GM12892 (cell line): ENCODE measurements around the gene FTO.

ENCODE experiments used
- DNase-seq: peaks from one replicate; pipeline ENCODE4 v3.0.0; 2011; ENCODE audit not compliant: insufficient read length
- FAIRE-seq: peaks from 2 replicates; lab custom pipeline; 2011; peaks lifted over from hg19 to GRCh38; lab: Jason Lieb, UNC
- POLR2A ChIP-seq: IDR thresholded peaks from 2 replicates; pipeline ENCODE4 v1.6.1; 2011; ENCODE audit warnings: low read depth, low read length, control low read depth
- POLR2AphosphoS5 ChIP-seq: IDR thresholded peaks from 2 replicates; pipeline ENCODE4 v1.6.1; 2011; ENCODE audit warnings: low read depth, low read length, control low read depth
- TAF1 ChIP-seq: IDR thresholded peaks from 2 replicates; pipeline ENCODE4 v1.6.1; 2011; ENCODE audit warnings: low read depth, mild to moderate bottlenecking, control low read depth, low read length, borderline replicate concordance

Gene FTO

DNA sequence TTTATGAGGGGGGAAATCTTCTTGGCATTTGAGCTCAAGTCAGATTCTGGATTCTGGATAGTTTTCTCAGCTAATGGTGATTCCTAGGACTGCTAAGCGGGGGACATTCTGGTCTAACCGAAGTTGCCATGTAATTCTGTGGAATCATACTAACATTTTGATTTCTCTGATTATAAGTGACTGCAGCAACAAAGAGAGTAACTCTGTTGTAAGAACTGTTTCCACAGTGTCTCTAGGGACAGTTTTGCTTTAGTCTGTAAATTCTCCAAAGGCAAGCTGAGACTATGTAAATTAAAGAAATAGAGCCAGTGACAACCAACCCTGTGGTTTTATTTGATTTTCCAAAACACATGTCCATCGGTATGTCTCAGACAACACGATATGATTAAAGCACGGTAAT, 296.4 kb downstream of the FTO start:
- FAIRE-seq (no peak), DNase-seq (no peak)
- TF ChIP-seq POLR2AphosphoS5 (no peak), POLR2A (no peak), TAF1 (no peak)

DNA sequence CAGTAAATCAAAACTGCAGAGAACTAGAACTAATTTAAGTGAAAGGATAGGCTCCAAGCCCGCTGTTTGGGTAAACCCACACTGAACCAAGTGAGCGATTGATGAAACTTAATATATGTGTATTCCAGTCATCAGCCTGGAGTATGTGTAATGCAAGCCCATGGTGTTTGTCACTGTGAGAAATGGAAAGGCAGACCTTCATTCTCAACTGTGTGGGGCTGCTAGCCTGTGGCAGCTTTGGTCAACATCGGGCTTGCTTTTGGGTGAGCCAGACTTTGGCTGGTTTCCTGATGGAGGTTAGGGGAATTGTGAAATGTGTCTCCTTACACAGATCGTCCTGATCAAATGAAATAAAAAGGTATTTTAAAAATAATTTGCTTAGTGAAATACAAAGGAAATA, 302.7 kb downstream of the FTO start:
- TF ChIP-seq POLR2A (no peak), POLR2AphosphoS5 (no peak), TAF1 (no peak)
- FAIRE-seq (no peak), DNase-seq (no peak)

DNA sequence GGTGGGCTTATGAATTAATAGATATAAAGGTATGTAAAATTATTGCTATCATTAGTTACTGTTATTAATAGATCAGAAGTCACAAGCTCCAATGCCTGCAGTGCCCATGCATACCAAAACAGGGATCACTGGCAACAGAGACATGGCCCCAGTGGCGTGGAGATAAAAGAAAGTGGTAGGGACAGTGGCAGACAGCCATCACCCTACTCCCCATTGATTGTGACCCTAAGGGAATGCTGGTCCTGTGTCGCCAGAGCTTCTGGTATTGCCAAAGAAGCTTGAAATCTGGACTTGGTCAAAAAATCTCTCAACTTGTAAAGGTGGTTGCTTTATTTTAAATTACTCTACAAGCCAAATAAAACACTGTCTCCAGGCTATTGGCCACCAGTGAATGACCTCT, 303.5 kb downstream of the FTO start:
- DNase-seq (no peak), FAIRE-seq (no peak)
- TF ChIP-seq TAF1 (no peak), POLR2AphosphoS5 (no peak), POLR2A (no peak)

DNA sequence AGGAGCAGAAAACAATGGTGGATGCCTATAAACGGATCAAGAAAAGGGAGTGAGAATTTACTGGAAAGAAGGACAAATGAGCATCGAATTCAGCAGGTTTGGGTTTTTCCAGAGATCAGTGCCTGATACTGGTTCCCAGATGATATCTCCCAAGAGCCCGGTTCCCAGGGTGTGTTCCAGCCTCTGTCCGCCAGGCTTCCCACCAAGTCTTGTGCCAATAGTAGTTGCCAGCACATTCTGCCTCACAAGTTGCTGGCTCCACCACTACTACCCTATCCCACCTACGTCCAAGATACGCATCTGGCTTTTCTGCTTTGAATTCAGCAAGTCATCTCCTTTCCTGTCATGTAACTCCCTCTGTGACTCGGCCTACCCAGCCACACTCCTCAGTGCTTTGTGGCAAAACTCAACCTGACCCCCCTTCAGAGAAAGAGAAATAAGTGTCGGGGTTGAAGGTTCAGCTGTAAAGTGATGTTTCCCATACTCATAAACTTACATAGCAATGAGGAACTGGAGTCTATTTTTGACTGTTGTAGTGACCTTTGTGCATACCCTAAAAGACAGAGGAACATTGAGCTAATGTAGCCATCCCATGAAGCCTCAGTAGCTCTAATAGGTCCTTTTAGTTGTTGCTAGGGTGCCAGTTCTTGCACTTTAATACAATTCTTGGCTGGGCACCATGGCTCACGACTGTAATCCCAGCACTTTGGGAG, 305.7 kb downstream of the FTO start:
- DNase-seq = no peak
- TF ChIP-seq POLR2AphosphoS5 (no peak), TAF1 (no peak), POLR2A (no peak)
- no peak for FAIRE-seq

DNA sequence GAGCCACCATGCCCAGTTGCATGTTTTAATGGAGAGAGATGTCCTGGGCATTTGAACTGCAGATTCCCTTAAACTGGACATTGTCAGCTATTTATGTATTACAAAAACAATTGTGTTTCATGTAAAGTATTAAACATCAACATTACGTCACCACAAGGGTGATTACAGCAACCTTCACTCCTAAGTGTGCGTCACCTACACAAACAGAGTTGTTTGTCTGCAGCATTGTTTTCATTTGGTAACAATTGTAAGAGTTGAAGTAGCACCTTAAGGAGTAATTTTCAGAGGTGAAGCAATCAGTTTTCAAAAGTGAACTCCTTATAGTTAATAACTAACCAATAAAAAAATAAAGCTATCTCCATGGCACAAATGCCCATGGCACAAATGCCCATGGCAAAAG, 311.2 kb downstream of the FTO start:
- FAIRE-seq (no peak), DNase-seq (no peak)
- TF ChIP-seq POLR2A (no peak), POLR2AphosphoS5 (no peak), TAF1 (no peak)

DNA sequence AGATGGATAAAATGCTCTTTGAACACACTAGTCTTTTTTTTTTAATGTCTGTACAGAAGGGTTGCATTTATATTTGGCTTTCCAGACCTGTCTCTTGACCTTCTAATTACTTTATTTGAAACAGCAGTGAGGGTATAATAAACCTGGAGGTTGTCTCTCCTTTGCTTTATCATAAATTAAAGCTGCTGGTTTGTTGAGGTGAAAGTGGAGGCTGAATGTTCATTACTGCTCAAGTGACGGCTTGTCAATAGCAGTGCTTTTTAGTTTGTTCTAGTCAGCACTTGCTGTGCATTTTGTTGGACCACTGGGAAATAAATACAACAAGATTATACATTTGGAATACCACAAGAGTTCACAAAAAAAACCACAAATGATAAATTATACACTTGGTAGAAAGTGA, 318.4 kb downstream of the FTO start:
- no peak for DNase-seq
- no peak for FAIRE-seq
- TF ChIP-seq POLR2A = no peak
- TF ChIP-seq TAF1 = no peak
- TF ChIP-seq POLR2AphosphoS5 = no peak

DNA sequence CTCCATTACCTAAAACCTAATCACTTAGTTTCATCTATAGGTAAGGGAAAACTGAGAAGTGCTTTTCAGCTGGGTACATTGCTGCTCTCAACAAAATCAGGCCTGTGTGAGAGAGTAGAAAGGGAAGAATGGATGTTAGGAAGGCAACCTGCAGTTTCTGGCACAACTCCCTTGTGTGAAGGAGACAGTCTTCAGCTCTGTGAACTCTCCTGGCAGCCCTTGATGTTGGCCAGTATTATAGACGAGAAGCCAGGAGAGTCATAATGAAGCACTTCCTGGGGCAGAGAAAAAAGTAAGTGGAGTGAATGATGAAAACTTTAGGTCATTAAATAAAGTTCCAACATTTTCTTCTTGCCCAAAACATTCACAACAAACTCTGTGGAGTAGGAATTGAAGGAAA, 322.5 kb downstream of the FTO start:
- no peak for DNase-seq
- TF ChIP-seq POLR2A (no peak), TAF1 (no peak), POLR2AphosphoS5 (no peak)

DNA sequence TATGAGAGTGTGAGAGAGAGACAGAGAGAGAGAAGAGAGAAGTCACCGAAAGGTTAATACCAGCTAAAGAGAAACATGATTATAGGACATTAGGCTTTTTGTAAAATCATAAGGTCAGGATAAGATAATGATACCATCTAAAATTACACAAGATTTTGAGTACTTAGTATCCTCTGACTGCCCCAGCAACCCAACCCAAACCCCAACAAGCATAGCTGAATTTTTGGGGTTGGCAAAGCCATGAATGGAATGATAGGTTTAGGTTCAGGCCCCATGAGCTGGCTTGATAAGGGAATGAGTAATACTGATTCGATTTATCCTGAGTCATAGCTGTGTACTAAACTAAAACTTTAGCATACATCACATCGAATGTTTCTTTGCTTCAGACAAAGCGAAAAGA, 323.1 kb downstream of the FTO start:
- FAIRE-seq (no peak), DNase-seq (no peak)
- no peak for TF ChIP-seq POLR2A
- no peak for TF ChIP-seq POLR2AphosphoS5
- no peak for TF ChIP-seq TAF1

More for the DNA sequence above, 322.5 kb downstream of the FTO start:
- FAIRE-seq = no peak

DNA sequence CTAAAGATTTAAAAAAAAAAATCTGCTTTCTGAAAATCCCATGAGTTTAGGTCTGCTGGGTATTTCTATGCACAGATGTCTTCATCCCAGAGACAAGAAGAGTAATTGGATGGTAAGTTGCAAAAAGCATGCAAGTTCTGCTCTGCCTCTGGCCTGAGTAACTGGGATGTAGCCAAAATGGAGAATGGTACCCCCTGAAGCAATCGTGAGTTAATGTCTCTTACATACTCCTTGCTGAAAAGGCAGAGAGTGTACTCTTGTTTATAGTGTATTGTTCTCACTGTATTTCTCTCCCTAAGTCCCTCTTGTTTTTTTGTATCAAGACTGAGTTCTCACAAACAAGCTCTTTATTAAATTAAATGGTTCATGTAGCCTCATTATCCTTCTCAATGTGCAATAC, 323.6 kb downstream of the FTO start:
- FAIRE-seq (no peak), DNase-seq (no peak)
- TF ChIP-seq TAF1 = no peak
- no peak for TF ChIP-seq POLR2A
- TF ChIP-seq POLR2AphosphoS5 = no peak

DNA sequence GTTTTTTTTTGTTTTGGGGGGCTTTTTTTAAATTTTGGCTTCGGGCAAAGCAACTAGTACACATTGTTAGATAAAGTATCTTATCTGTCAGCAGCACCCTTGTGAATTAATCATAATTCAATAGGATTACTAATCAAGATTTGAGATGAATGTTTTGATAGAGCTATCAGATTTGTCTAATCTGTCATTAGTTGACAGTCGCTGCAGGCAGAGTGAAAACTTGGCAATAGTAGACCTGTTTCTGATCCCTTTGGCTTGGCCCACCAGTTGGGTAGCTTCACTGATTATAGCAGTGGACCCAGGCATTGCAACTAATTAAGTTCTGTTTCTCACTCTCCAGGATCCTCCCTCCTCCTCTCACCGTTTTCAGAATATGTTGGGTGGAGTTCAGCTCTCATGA, 324.0 kb downstream of the FTO start:
- TF ChIP-seq TAF1 (no peak), POLR2A (no peak), POLR2AphosphoS5 (no peak)
- FAIRE-seq (no peak), DNase-seq (no peak)

DNA sequence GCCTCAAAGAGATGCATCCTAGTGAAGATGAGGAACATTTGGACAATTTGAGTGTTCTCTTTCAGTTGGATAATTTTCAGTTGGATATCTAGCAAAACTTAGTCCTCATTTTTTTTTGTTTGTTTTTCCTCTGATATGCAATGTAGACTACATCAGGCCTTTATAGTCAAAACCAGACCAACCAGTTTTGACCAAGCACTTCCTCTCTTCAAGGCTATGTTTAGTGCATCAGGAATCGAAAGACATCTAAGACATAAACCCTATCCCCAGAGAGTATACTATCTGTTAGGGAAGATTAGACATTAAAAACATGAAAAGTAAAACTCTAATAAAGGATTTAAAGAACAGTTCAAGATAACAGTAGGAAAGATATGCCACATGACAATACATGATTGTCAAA, 326.5 kb downstream of the FTO start:
- no peak for DNase-seq
- FAIRE-seq = no peak
- TF ChIP-seq POLR2AphosphoS5 (no peak), POLR2A (no peak), TAF1 (no peak)

DNA sequence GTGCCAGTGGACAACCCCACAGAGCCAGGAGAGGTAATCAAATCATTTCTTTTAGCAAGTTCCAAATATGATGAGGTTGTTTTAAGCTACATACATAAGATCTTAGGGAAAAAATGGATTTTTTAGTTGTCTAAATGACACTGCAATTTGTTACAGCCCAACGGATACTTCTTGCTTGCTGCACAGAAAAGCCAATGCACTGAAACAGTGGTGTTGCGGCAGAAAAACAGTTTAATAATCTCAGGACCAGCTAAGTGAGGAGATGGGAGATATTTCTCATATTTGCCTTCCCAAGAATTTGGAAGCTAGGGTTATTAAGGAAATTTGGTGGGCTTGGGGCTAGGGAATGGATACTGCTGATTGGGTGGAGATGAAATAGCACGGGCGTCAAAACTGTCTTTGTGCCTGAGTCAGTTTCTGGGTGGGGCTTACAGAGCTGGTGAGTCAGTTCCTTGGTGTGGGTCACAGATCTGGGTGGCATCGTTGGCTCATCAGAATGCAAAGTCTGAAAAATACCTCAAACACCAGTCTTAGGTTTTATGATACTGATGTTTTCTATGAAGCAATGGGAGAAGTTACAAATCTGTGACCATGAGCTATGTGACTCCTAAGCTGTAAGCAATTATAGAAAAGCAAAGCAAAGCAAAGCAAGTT, 327.3 kb downstream of the FTO start:
- no peak for FAIRE-seq
- no peak for DNase-seq
- TF ChIP-seq POLR2A = no peak
- no peak for TF ChIP-seq POLR2AphosphoS5
- TF ChIP-seq TAF1 = no peak
